Panc1 (cell line): ENCODE results near the gene FBXW8. TPM values are rescaled to one million over a fixed set of nuclear protein-coding genes. Genes with fewer than 3 reads are reported as not detected.

Experiments used
- ATAC-seq: fragments of 200-7000 bp; cut with Tn5 transposase; 2 replicates; pipeline ENCODE4 v1.9.1; 2020; ENCODE audit warnings: mild to moderate bottlenecking, moderate library complexity
- BruUV-seq: library from RNA; stranded (reverse); fragments of 400-500 nt; replicated peaks from 2 replicates; lab custom pipeline; 2021; lab: Mats Ljungman, UMichigan
- CTCF ChIA-PET: fragments of 300-600 bp; sonication (Branson Sonifier 250); formaldehyde crosslinking; loops from one replicate; lab custom pipeline; 2022; ENCODE audit warnings: antibody characterized with exemption; lab: Charles Lee
- POLR2A ChIA-PET: fragments of 300-600 bp; sonication (Branson Sonifier 250); formaldehyde crosslinking; loops from one replicate; lab custom pipeline; 2022; ENCODE audit warnings: antibody characterized with exemption; lab: Charles Lee
- DNase-seq: peaks from one replicate; pipeline ENCODE4 v3.0.0-alpha.2; 2010; ENCODE audit warnings: low read depth, low spot score
- H3K27ac ChIP-seq: 2 replicates; pipeline ENCODE4 v1.5.1; 2011; ENCODE audit warnings: mild to moderate bottlenecking, low read length, inconsistent platforms
- H3K27me3 ChIP-seq: fragments of 200-500 bp; sonication (Bioruptor generic); 2 replicates; pipeline ENCODE4 v1.6.0; 2014; ENCODE audit warnings: low read length, inconsistent platforms; ENCODE audit not compliant: control insufficient read depth, insufficient read depth
- H3K36me3 ChIP-seq: fragments of 200-500 bp; sonication (Bioruptor generic); 2 replicates; pipeline ENCODE4 v1.5.1; 2014; ENCODE audit warnings: inconsistent platforms, mild to moderate bottlenecking, low read length, moderate library complexity; ENCODE audit not compliant: control insufficient read depth, insufficient read depth
- H3K4me1 ChIP-seq: 2 replicates; pipeline ENCODE4 v1.5.1; 2011; ENCODE audit warnings: inconsistent platforms, mild to moderate bottlenecking, low read length, moderate library complexity; ENCODE audit not compliant: control insufficient read depth, insufficient read depth
- H3K4me3 ChIP-seq, 2 experiments: 2 replicates each; pipeline ENCODE4 v1.5.1; 2011 to 2012; ENCODE audit warnings: low read depth in 2 of 2, low read length in 2 of 2, mild to moderate bottlenecking in 2 of 2, inconsistent platforms in 1 of 2, moderate library complexity in 1 of 2
- H3K9me3 ChIP-seq: fragments of 200-500 bp; sonication (Bioruptor generic); 2 replicates; pipeline ENCODE4 v1.5.1; 2014; ENCODE audit warnings: low read depth, mild to moderate bottlenecking, inconsistent platforms, low read length, moderate library complexity; ENCODE audit not compliant: control insufficient read depth, insufficient read depth
- POLR2AphosphoS5 ChIP-seq: IDR thresholded peaks from 2 replicates; pipeline ENCODE4 v1.6.1; 2012; ENCODE audit warnings: mild to moderate bottlenecking, low read depth, low read length, moderate library complexity
- SIN3A ChIP-seq: IDR thresholded peaks from 2 replicates; pipeline ENCODE4 v1.6.1; 2012; ENCODE audit warnings: low read depth, mild to moderate bottlenecking, low read length, moderate library complexity, borderline replicate concordance; ENCODE audit not compliant: insufficient read depth
- TCF7L2 ChIP-seq: IDR thresholded peaks from 2 replicates; pipeline ENCODE4 v1.6.1; 2011; ENCODE audit warnings: mild to moderate bottlenecking, low read depth, low read length, inconsistent platforms
- in situ Hi-C: cut with HindIII; loops from 2 replicates; pipeline ENCODE4 v1.10.0; 2016; ENCODE audit warnings: low sequenced_read_pairs, low pct_unique_long_range_greater_than_20kb
- intact Hi-C: fragments of 100-400 bp; cut with micrococcal nuclease; formaldehyde crosslinking; loops from one replicate; pipeline ENCODE4 v1.10.0; 2022; ENCODE audit not compliant: unreplicated experiment
- total RNA-seq: library from RNA; stranded (reverse); gene quantifications from one replicate; pipeline ENCODE4 v1.2.1, GENCODE V29; 2021; ENCODE audit not compliant: unreplicated experiment
- TF ChIP-seq, protein P1 (sequence below), 2 experiments: IDR thresholded peaks; 2 replicates each; pipeline ENCODE4 v1.6.1; 2011 to 2012; ENCODE audit warnings: low read depth in 2 of 2, control low read depth in 1 of 2, low read length in 1 of 2, mild to moderate bottlenecking in 1 of 2, moderate library complexity in 1 of 2; ENCODE audit not compliant: insufficient read depth in 1 of 2
- TF ChIP-seq, protein P2 (sequence below): fragments of 450-650 bp; IDR thresholded peaks from 2 replicates; pipeline ENCODE4 v1.5.1; 2017; ENCODE audit warnings: mild to moderate bottlenecking

Gene FBXW8
- total RNA-seq, 1 experiment from 2014 or later = 18.0 TPM

DNA sequence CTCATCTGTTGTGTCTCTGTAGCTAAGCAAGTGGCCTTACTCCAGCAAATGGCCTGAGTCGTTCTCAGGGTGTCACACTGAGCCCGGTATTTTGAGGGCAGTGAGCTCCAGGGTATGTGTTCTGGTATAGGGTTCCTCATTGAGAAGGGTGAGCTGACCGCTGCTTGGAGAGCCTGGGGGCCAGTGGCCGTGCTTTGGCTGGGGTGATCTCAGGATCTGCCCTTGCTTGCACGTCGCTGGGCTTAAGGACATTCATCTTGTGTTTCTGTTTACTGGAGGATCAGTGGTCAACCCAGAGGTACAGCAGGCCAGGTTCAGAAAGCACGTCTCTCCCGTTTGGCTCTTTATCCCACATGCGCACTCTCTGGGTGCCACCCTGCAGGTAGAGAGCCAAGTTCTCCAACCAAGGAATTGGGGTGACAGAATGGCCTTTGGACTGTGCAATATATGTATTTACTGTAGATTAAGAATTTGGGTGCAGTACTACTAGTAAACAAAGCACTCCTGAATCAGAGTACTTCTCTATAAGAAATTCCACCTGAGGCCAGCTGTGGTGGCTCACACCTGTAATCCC, 52.1 kb downstream of the FBXW8 start:
- Histone ChIP-seq H3K9me3 (no peaks in the 10 kb centered on the region), H3K36me3 (no peaks in the 10 kb centered on the region; the same call in 1 of the 2 replicates), H3K27me3 (no peaks in the 10 kb centered on the region), H3K4me3 (no peak overlapping the region), H3K27ac (no peak overlapping the region), H3K4me1 (no peaks in the 10 kb centered on the region)
- intact Hi-C loops (no loop called here), in situ Hi-C loops (no loop called here)
- TF ChIP-seq, protein P1, sequence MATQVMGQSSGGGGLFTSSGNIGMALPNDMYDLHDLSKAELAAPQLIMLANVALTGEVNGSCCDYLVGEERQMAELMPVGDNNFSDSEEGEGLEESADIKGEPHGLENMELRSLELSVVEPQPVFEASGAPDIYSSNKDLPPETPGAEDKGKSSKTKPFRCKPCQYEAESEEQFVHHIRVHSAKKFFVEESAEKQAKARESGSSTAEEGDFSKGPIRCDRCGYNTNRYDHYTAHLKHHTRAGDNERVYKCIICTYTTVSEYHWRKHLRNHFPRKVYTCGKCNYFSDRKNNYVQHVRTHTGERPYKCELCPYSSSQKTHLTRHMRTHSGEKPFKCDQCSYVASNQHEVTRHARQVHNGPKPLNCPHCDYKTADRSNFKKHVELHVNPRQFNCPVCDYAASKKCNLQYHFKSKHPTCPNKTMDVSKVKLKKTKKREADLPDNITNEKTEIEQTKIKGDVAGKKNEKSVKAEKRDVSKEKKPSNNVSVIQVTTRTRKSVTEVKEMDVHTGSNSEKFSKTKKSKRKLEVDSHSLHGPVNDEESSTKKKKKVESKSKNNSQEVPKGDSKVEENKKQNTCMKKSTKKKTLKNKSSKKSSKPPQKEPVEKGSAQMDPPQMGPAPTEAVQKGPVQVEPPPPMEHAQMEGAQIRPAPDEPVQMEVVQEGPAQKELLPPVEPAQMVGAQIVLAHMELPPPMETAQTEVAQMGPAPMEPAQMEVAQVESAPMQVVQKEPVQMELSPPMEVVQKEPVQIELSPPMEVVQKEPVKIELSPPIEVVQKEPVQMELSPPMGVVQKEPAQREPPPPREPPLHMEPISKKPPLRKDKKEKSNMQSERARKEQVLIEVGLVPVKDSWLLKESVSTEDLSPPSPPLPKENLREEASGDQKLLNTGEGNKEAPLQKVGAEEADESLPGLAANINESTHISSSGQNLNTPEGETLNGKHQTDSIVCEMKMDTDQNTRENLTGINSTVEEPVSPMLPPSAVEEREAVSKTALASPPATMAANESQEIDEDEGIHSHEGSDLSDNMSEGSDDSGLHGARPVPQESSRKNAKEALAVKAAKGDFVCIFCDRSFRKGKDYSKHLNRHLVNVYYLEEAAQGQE (IDR thresholded peaks at IDR 0.05; ENCODE audit: insufficient read depth in 1 of 2, low read depth in 2 of 2, low read length in 1 of 2) = no peak
- TF ChIP-seq, protein P2, sequence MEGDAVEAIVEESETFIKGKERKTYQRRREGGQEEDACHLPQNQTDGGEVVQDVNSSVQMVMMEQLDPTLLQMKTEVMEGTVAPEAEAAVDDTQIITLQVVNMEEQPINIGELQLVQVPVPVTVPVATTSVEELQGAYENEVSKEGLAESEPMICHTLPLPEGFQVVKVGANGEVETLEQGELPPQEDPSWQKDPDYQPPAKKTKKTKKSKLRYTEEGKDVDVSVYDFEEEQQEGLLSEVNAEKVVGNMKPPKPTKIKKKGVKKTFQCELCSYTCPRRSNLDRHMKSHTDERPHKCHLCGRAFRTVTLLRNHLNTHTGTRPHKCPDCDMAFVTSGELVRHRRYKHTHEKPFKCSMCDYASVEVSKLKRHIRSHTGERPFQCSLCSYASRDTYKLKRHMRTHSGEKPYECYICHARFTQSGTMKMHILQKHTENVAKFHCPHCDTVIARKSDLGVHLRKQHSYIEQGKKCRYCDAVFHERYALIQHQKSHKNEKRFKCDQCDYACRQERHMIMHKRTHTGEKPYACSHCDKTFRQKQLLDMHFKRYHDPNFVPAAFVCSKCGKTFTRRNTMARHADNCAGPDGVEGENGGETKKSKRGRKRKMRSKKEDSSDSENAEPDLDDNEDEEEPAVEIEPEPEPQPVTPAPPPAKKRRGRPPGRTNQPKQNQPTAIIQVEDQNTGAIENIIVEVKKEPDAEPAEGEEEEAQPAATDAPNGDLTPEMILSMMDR = no peak
- TF ChIP-seq SIN3A (no peak), POLR2AphosphoS5 (no peak), TCF7L2 (no peak)
- ChIA-PET POLR2A (no interaction called here), CTCF (no interaction called here)
- BruUV-seq = no TSS peak
- ATAC-seq = no peak
- DNase-seq = no peak

DNA sequence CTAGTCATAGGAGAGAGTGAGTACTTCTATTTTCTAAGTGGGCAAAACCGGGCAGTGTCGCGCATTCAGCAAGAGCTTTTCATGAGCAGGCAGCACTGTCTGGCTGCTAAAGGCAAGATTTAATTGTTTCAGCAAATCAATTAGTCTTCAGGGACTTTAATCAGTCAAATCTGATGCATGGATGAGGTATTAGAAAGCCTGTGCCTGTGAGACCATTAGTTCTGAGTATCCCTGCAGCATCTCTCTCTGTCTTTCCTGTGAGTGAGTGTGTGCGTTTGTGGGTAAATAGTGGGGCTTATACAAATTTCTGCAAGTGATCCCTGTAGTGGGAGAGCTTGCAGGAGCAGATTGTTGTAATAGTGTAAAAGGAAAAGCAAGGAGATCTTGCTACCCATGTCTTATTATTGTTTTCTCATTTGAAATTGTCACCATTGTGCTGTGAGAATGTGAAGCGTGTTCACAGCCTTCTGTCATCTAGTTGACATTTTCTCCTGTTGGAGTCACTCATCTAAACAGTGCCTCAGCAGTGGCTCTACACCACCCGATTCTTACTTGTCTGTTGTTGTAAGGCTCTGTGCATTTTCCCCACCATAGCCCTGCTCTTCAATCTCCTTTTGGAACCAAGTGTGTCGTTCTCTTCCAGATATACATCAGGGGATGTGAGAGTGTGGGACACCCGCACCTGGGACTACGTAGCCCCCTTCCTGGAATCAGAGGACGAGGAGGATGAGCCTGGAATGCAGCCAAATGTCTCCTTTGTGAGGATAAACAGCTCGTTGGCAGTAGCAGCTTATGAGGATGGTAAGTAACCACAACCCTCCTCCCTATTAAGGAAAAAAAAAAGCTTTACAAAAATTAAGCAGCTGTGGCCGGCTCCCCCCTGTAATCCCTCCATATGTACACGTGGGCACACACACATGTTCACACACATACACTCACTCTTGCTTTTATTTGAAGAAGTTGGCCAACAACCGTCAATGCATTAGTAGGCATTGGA, 53.6 kb downstream of the FBXW8 start:
- no TSS peak for BruUV-seq
- Histone ChIP-seq H3K4me3 (no peak overlapping the region), H3K27ac (no peak overlapping the region), H3K4me1 (no peaks in the 10 kb centered on the region), H3K9me3 (no peaks in the 10 kb centered on the region), H3K36me3 (no peaks in the 10 kb centered on the region), H3K27me3 (no peaks in the 10 kb centered on the region)
- POLR2A ChIA-PET = no interaction called here
- ATAC-seq (no peak), DNase-seq (no peak)
- CTCF ChIA-PET = no interaction called here
- TF ChIP-seq, protein P1 (IDR thresholded peaks at IDR 0.05; ENCODE audit: insufficient read depth in 1 of 2, low read depth in 2 of 2, low read length in 1 of 2) = no peak
- no peak for TF ChIP-seq TCF7L2
- TF ChIP-seq SIN3A = no peak
- TF ChIP-seq, protein P2 = no peak
- intact Hi-C loops (no loop called here), in situ Hi-C loops (no loop called here)
